Measurements from ENCODE around the gene VPS54.

GRCh38 chr2:64023485-64024258 is 4.4 kb upstream of the VPS54 start:
- TF ChIP-seq CTCF (IDR thresholded peaks at IDR 0.05) (no peak), POLR2A (IDR thresholded peaks at IDR 0.05) (no peak)

Measured in vagina (tissue), 2 donors.